OCI-LY1 (cell line): ENCODE data around the gene CMBL.

Source experiments
- H2AFZ ChIP-seq: fragments of 200-600 bp; sonication (generic), shearing (Covaris generic); 2 replicates; pipeline ENCODE4 v1.6.0; 2014; ENCODE audit warnings: antibody characterized with exemption, mild to moderate bottlenecking, low read length
- H3F3A ChIP-seq: fragments of 200-600 bp; sonication (generic), shearing (Covaris generic); 2 replicates; pipeline ENCODE4 v1.6.0; 2014; ENCODE audit warnings: mild to moderate bottlenecking, antibody characterized with exemption, low read length, moderate library complexity; ENCODE audit not compliant: insufficient read depth
- H3K27ac ChIP-seq: fragments of 200-600 bp; sonication (generic); 2 replicates; pipeline ENCODE4 v1.5.1; 2014; ENCODE audit warnings: low read length, mixed run types, mild to moderate bottlenecking, low read depth; ENCODE audit not compliant: poor library complexity, severe bottlenecking
- H3K27me3 ChIP-seq: fragments of 200-600 bp; sonication (generic); 2 replicates; pipeline ENCODE4 v1.6.0; 2014; ENCODE audit warnings: antibody characterized with exemption, mild to moderate bottlenecking, low read length, moderate library complexity; ENCODE audit not compliant: insufficient read depth
- H3K36me3 ChIP-seq: fragments of 200-600 bp; sonication (generic); 2 replicates; pipeline ENCODE4 v1.6.1; 2014; ENCODE audit warnings: mild to moderate bottlenecking, antibody characterized with exemption, low read length, moderate library complexity, mixed read lengths; ENCODE audit not compliant: insufficient read depth
- H3K4me1 ChIP-seq: fragments of 200-600 bp; sonication (generic); 2 replicates; pipeline ENCODE4 v1.5.1; 2014; ENCODE audit warnings: mild to moderate bottlenecking, low read length, moderate library complexity; ENCODE audit not compliant: insufficient read depth, severe bottlenecking
- H3K4me2 ChIP-seq: fragments of 200-600 bp; sonication (generic), shearing (Covaris generic); 2 replicates; pipeline ENCODE4 v1.6.1; 2014; ENCODE audit warnings: low read length
- H3K4me3 ChIP-seq: fragments of 200-600 bp; sonication (generic); 2 replicates; pipeline ENCODE4 v1.5.1; 2014; ENCODE audit warnings: low read length, low read depth, mild to moderate bottlenecking, mixed read lengths; ENCODE audit not compliant: poor library complexity, severe bottlenecking
- H3K79me2 ChIP-seq: fragments of 200-600 bp; shearing (Covaris generic); 2 replicates; pipeline ENCODE4 v1.6.1; 2016; ENCODE audit warnings: mixed run types, low read length, mixed read lengths; ENCODE audit not compliant: insufficient read depth
- H3K9ac ChIP-seq: fragments of 200-600 bp; sonication (generic), shearing (Covaris generic); 2 replicates; pipeline ENCODE4 v1.6.1; 2014; ENCODE audit warnings: mild to moderate bottlenecking, low read length, mixed read lengths
- H3K9me2 ChIP-seq: fragments of 200-600 bp; sonication (generic), shearing (Covaris generic); 2 replicates; pipeline ENCODE4 v1.6.1; 2014; ENCODE audit warnings: low read depth, mild to moderate bottlenecking, low read length, mixed read lengths
- H3K9me3 ChIP-seq: fragments of 200-600 bp; shearing (Covaris generic); 2 replicates; pipeline ENCODE4 v1.6.1; 2014; ENCODE audit warnings: low read length, mixed read lengths
- H4K20me1 ChIP-seq: fragments of 200-600 bp; sonication (generic), shearing (Covaris generic); 2 replicates; pipeline ENCODE4 v1.6.0; 2016; ENCODE audit warnings: mild to moderate bottlenecking, low read length; ENCODE audit not compliant: insufficient read depth
- CTCF ChIP-seq: fragments of 200-600 bp; sonication (generic), shearing (Covaris generic); IDR thresholded peaks from 2 replicates; pipeline ENCODE4 v1.5.1; 2017; ENCODE audit warnings: mild to moderate bottlenecking, antibody characterized with exemption, low read length, moderate library complexity, mixed read lengths
- EZH2 ChIP-seq: fragments of 200-600 bp; sonication (generic), shearing (Covaris generic); IDR thresholded peaks from 2 replicates; pipeline ENCODE4 v1.8.0; 2017; ENCODE audit warnings: borderline replicate concordance, mixed run types, mild to moderate bottlenecking, antibody characterized with exemption, low read length, moderate library complexity, mixed read lengths

Gene CMBL

GRCh38 chr5:10289991-10290390 lies 17.7 kb downstream of the CMBL start:
- no peaks in the 10 kb centered on the region for H4K20me1 ChIP-seq
- H3F3A ChIP-seq = no peaks in the 10 kb centered on the region
- no peaks in the 10 kb centered on the region for H3K79me2 ChIP-seq
- no peaks in the 10 kb centered on the region for H3K36me3 ChIP-seq
- no peak for TF ChIP-seq EZH2
- no peak for TF ChIP-seq CTCF
- H3K9ac ChIP-seq = no peak overlapping the region
- H3K4me2 ChIP-seq = no peak overlapping the region
- H3K9me3 ChIP-seq = no peaks in the 10 kb centered on the region
- H2AFZ ChIP-seq = no peak overlapping the region
- no peak overlapping the region for H3K4me3 ChIP-seq
- no peak overlapping the region for H3K27ac ChIP-seq
- no peaks in the 10 kb centered on the region for H3K9me2 ChIP-seq
- peaks cover 18% of the 10 kb centered on the region for H3K4me1 ChIP-seq
- H3K27me3 ChIP-seq = 0 out of 2 replicates have a peak, but pooled peaks cover 3% of the 10 kb centered on the region

- Histone ChIP-seq H3K27ac (no peak overlapping the region), H3K9ac (no peak overlapping the region)
- TF ChIP-seq EZH2 (no peak), CTCF (no peak)
Measured at GRCh38 chr5:10289353-10289752, 18.3 kb downstream of the CMBL start.

GRCh38 chr5:10288592-10289219 lies 19.0 kb downstream of the CMBL start:
- TF ChIP-seq CTCF (no peak), EZH2 (no peak)
- Histone ChIP-seq H3K79me2 (no peaks in the 10 kb centered on the region), H2AFZ (no peak overlapping the region), H3K36me3 (no peaks in the 10 kb centered on the region), H3K9me2 (no peaks in the 10 kb centered on the region), H3K27ac (peak overlapping the region; percentile 41), H3K27me3 (no peaks in the 10 kb centered on the region), H3F3A (no peaks in the 10 kb centered on the region), H4K20me1 (no peaks in the 10 kb centered on the region), H3K9me3 (no peaks in the 10 kb centered on the region), H3K4me1 (peaks cover 27% of the 10 kb centered on the region), H3K9ac (no peak overlapping the region), H3K4me3 (peak overlapping the region; percentile 0), H3K4me2 (peak overlapping the region; percentile 24)

More at GRCh38 chr5:10289353-10289752, 18.3 kb downstream of the CMBL start:
- H3K4me2 ChIP-seq = no peak overlapping the region
- no peaks in the 10 kb centered on the region for H3K36me3 ChIP-seq
- H3K4me3 ChIP-seq = no peak overlapping the region
- H4K20me1 ChIP-seq = no peaks in the 10 kb centered on the region
- H3K27me3 ChIP-seq = 0 out of 2 replicates have a peak, but pooled peaks cover 3% of the 10 kb centered on the region
- peaks cover 21% of the 10 kb centered on the region for H3K4me1 ChIP-seq
- no peaks in the 10 kb centered on the region for H3K79me2 ChIP-seq
- no peaks in the 10 kb centered on the region for H3F3A ChIP-seq
- no peaks in the 10 kb centered on the region for H3K9me2 ChIP-seq
- H3K9me3 ChIP-seq = no peaks in the 10 kb centered on the region
- no peak overlapping the region for H2AFZ ChIP-seq
